ENCODE measurements around the gene SLC44A5.
"Not testable (repeated sequence)": the region's sequence is repeated elsewhere in the genome, so short reads cannot be mapped to it uniquely, and the experiment has no call there.

SLC44A5 gene

GRCh38 chr1:75354267-75354666 lies 256.6 kb downstream of the SLC44A5 start:
- DNase-seq = not testable (repeated sequence)

- no peak for DNase-seq
Measured at GRCh38 chr1:75353051-75353450, 257.9 kb downstream of the SLC44A5 start.

GRCh38 chr1:75345538-75346292 lies 265.2 kb downstream of the SLC44A5 start:
- DNase-seq = no peak

- peak; percentile 88 for DNase-seq
Measured at GRCh38 chr1:75342786-75343185, 268.1 kb downstream of the SLC44A5 start.

GRCh38 chr1:75341537-75341936 lies 269.4 kb downstream of the SLC44A5 start:
- DNase-seq = no peak

GRCh38 chr1:75338616-75339483 lies 272.1 kb downstream of the SLC44A5 start:
- DNase-seq = peak; percentile 60

GRCh38 chr1:75334876-75335389 lies 276.0 kb downstream of the SLC44A5 start:
- no peak for DNase-seq

- no peak for DNase-seq
Measured at GRCh38 chr1:75330624-75331023, 280.3 kb downstream of the SLC44A5 start.

- DNase-seq = no peak
Measured at GRCh38 chr1:75328691-75329090, 282.2 kb downstream of the SLC44A5 start.

- no peak for DNase-seq
Measured at GRCh38 chr1:75327395-75327794, 283.5 kb downstream of the SLC44A5 start.

GRCh38 chr1:75317976-75318375 lies 292.9 kb downstream of the SLC44A5 start:
- DNase-seq = no peak

- no peak for DNase-seq
Measured at GRCh38 chr1:75316230-75316629, 294.7 kb downstream of the SLC44A5 start.

- no peak for DNase-seq
Measured at GRCh38 chr1:75312620-75313019, 298.3 kb downstream of the SLC44A5 start.

- no peak for DNase-seq
Measured at GRCh38 chr1:75310067-75310466, 300.8 kb downstream of the SLC44A5 start.

- DNase-seq = peak; percentile 80
Measured at GRCh38 chr1:75308365-75308764, 302.5 kb downstream of the SLC44A5 start.

GRCh38 chr1:75305061-75305460 lies 305.9 kb downstream of the SLC44A5 start:
- DNase-seq = no peak

- no peak for DNase-seq
Measured at GRCh38 chr1:75293270-75293669, 317.6 kb downstream of the SLC44A5 start.

- no peak for DNase-seq
Measured at GRCh38 chr1:75292013-75292412, 318.9 kb downstream of the SLC44A5 start.

GRCh38 chr1:75276385-75276784 lies 334.5 kb downstream of the SLC44A5 start:
- no peak for DNase-seq

GRCh38 chr1:75275631-75276030 lies 335.3 kb downstream of the SLC44A5 start:
- DNase-seq = no peak

- no peak for DNase-seq
Measured at GRCh38 chr1:75274920-75275506, 335.9 kb downstream of the SLC44A5 start.

- DNase-seq = peak; percentile 5
Measured at GRCh38 chr1:75273110-75273509, 337.8 kb downstream of the SLC44A5 start.

GRCh38 chr1:75265792-75266191 lies 345.1 kb downstream of the SLC44A5 start:
- peak; percentile 41 for DNase-seq

All from NCI-H146 (cell line).